Type B pancreatic cell (in vitro differentiated cells): ENCODE data around the gene ZBTB20. TPM values are rescaled to one million over a fixed set of nuclear protein-coding genes. Genes with fewer than 3 reads are reported as not detected.

Experiments used
- DNase-seq: peaks from one replicate; pipeline ENCODE4 v3.0.0; 2021; ENCODE audit warnings: mixed read lengths; ENCODE audit not compliant: unreplicated experiment; ENCODE audit errors: extremely low spot score
- H3K27ac Mint-ChIP-seq: 2 replicates; pipeline ENCODE4 v1.8.0; 2021; ENCODE audit warnings: mild to moderate bottlenecking, mixed read lengths
- H3K27me3 Mint-ChIP-seq: 2 replicates; pipeline ENCODE4 v1.8.0; 2021; ENCODE audit warnings: mixed read lengths
- H3K36me3 Mint-ChIP-seq: 2 replicates; pipeline ENCODE4 v1.8.0; 2021; ENCODE audit warnings: mixed read lengths
- H3K4me1 Mint-ChIP-seq: one replicate; pipeline ENCODE4 v1.8.0; 2021; ENCODE audit warnings: mixed read lengths; ENCODE audit not compliant: unreplicated experiment
- H3K4me3 Mint-ChIP-seq: 2 replicates; pipeline ENCODE4 v1.8.0; 2021; ENCODE audit warnings: mild to moderate bottlenecking, mixed read lengths
- H3K9me3 Mint-ChIP-seq: 2 replicates; pipeline ENCODE4 v1.8.0; 2021; ENCODE audit warnings: mixed read lengths
- CTCF ChIP-seq: fragments of 200-600 bp; sonication (generic); conservative IDR thresholded peaks from 2 replicates; pipeline ENCODE4 v1.5.0; 2021; ENCODE audit warnings: antibody characterized with exemption, mild to moderate bottlenecking
- total RNA-seq: library from RNA; stranded (reverse); gene quantifications from 2 replicates; pipeline ENCODE4 v1.2.1, GENCODE V29; 2021; ENCODE audit warnings: low replicate concordance

The ZBTB20 gene
- total RNA-seq, 1 donor from 2014 or later: 14.4 TPM

- Mint-ChIP-seq H3K36me3 (no peaks in the 10 kb centered on the region), H3K9me3 (no peaks in the 10 kb centered on the region), H3K4me1 (peaks cover 27% of the 10 kb centered on the region), H3K27me3 (no peaks in the 10 kb centered on the region), H3K27ac (no peak overlapping the region), H3K4me3 (no peak overlapping the region)
- no peak for DNase-seq
- no peak for TF ChIP-seq CTCF
Measured at GRCh38 chr3:114848082-114848481, 299.0 kb downstream of the ZBTB20 start.

GRCh38 chr3:114847564-114847963 lies 299.5 kb downstream of the ZBTB20 start:
- H3K27ac Mint-ChIP-seq: no peak overlapping the region
- no peaks in the 10 kb centered on the region for H3K27me3 Mint-ChIP-seq
- H3K4me1 Mint-ChIP-seq: peaks cover 27% of the 10 kb centered on the region
- H3K36me3 Mint-ChIP-seq: no peaks in the 10 kb centered on the region
- no peaks in the 10 kb centered on the region for H3K9me3 Mint-ChIP-seq
- DNase-seq: no peak
- H3K4me3 Mint-ChIP-seq: no peak overlapping the region
- TF ChIP-seq CTCF: no peak

GRCh38 chr3:114846779-114847178 lies 300.3 kb downstream of the ZBTB20 start:
- Mint-ChIP-seq H3K9me3 (no peaks in the 10 kb centered on the region), H3K36me3 (no peaks in the 10 kb centered on the region), H3K4me1 (peaks cover 27% of the 10 kb centered on the region), H3K4me3 (no peak overlapping the region), H3K27ac (no peak overlapping the region), H3K27me3 (no peaks in the 10 kb centered on the region)
- TF ChIP-seq CTCF: no peak
- no peak for DNase-seq

- H3K27me3 Mint-ChIP-seq: no peaks in the 10 kb centered on the region
- H3K4me1 Mint-ChIP-seq: peaks cover 27% of the 10 kb centered on the region
- no peak overlapping the region for H3K4me3 Mint-ChIP-seq
- H3K27ac Mint-ChIP-seq: no peak overlapping the region
- DNase-seq: no peak
- no peaks in the 10 kb centered on the region for H3K36me3 Mint-ChIP-seq
- TF ChIP-seq CTCF: no peak
- no peaks in the 10 kb centered on the region for H3K9me3 Mint-ChIP-seq
Measured at GRCh38 chr3:114846252-114846651, 300.8 kb downstream of the ZBTB20 start.

- Mint-ChIP-seq H3K36me3 (peaks cover 3% of the 10 kb centered on the region), H3K4me1 (peaks cover 4% of the 10 kb centered on the region), H3K9me3 (no peaks in the 10 kb centered on the region), H3K27ac (no peak overlapping the region), H3K27me3 (no peaks in the 10 kb centered on the region), H3K4me3 (no peak overlapping the region)
- no peak for DNase-seq
- TF ChIP-seq CTCF: no peak
Measured at GRCh38 chr3:114841515-114841914, 305.6 kb downstream of the ZBTB20 start.

- TF ChIP-seq CTCF: no peak
- no peak for DNase-seq
- Mint-ChIP-seq H3K9me3 (no peaks in the 10 kb centered on the region), H3K4me3 (no peak overlapping the region), H3K27me3 (no peaks in the 10 kb centered on the region), H3K4me1 (no peaks in the 10 kb centered on the region), H3K27ac (no peak overlapping the region), H3K36me3 (peaks cover 3% of the 10 kb centered on the region)
Measured at GRCh38 chr3:114839476-114839875, 307.6 kb downstream of the ZBTB20 start.
